Measurements from ENCODE around the gene DYNC2I2.

GRCh38 chr9:128643519-128644300, 12.9 kb downstream of the DYNC2I2 start:
- TF ChIP-seq CTCF (IDR thresholded peaks at IDR 0.05; ENCODE audit: low read depth, low read length, poor library complexity, severe bottlenecking) (no peak), EZH2phosphoT487 (IDR thresholded peaks at IDR 0.05; ENCODE audit: borderline replicate concordance, low read length) (no peak)

All from DOHH2 (cell line).